Stimulated activated memory B cell treated with anti-CD40 and anti-IgM and Interleukin-4, amounts not matched to agents 10 μg/mL and 1 μg/mL and 100 μg/mL, for 72 hours (primary cell): Measurements from ENCODE around the gene RSPRY1.

Experiments used
- ATAC-seq: fragments of 150-1000 bp; cut with Tn5 transposase; 2 replicates; pipeline ENCODE4 v1.10.0; 2021
- H3K27ac Mint-ChIP-seq: one replicate; pipeline ENCODE4 v1.8.0; 2022; ENCODE audit warnings: mild to moderate bottlenecking, mixed read lengths
- H3K27me3 Mint-ChIP-seq: one replicate; pipeline ENCODE4 v1.8.0; 2022; ENCODE audit warnings: mixed read lengths
- H3K36me3 Mint-ChIP-seq: one replicate; pipeline ENCODE4 v1.8.0; 2022; ENCODE audit warnings: mixed read lengths
- H3K4me1 Mint-ChIP-seq: one replicate; pipeline ENCODE4 v1.8.0; 2022; ENCODE audit warnings: mixed read lengths
- H3K4me3 Mint-ChIP-seq: one replicate; pipeline ENCODE4 v1.8.0; 2022; ENCODE audit warnings: mild to moderate bottlenecking, moderate library complexity, mixed read lengths
- H3K9me3 Mint-ChIP-seq: one replicate; pipeline ENCODE4 v1.8.0; 2022; ENCODE audit warnings: mixed read lengths

The RSPRY1 gene

GRCh38 chr16:57289391-57290257, 103.5 kb downstream of the RSPRY1 start:
- peak; percentile 50 for ATAC-seq
- no peaks in the 10 kb centered on the region for H3K36me3 Mint-ChIP-seq
- H3K27me3 Mint-ChIP-seq: peaks cover 10% of the 10 kb centered on the region

More at GRCh38 chr16:57289391-57290257, 103.5 kb downstream of the RSPRY1 start:
- peaks cover 6% of the 10 kb centered on the region for H3K4me1 Mint-ChIP-seq
- no peaks in the 10 kb centered on the region for H3K9me3 Mint-ChIP-seq
- no peak overlapping the region for H3K27ac Mint-ChIP-seq
- no peak overlapping the region for H3K4me3 Mint-ChIP-seq
